BLaER1 (cell line): ENCODE measurements around the gene CARS2.
"Not testable (repeated sequence)": the region's sequence is repeated elsewhere in the genome, so short reads cannot be mapped to it uniquely, and the experiment has no call there.

Experiments
- H3K27ac ChIP-seq: shearing (Covaris generic); formaldehyde crosslinking; 2 replicates; pipeline ENCODE4 v1.8.1; 2022
- H3K27me3 ChIP-seq: shearing (Covaris generic); formaldehyde crosslinking; 2 replicates; pipeline ENCODE4 v1.8.1; 2022
- H3K36me3 ChIP-seq: shearing (Covaris generic); formaldehyde crosslinking; 2 replicates; pipeline ENCODE4 v1.8.1; 2022
- H3K4me1 ChIP-seq: shearing (Covaris generic); formaldehyde crosslinking; 2 replicates; pipeline ENCODE4 v1.8.1; 2022
- H3K4me2 ChIP-seq: shearing (Covaris generic); formaldehyde crosslinking; 2 replicates; pipeline ENCODE4 v1.8.1; 2022
- H3K4me3 ChIP-seq: shearing (Covaris generic); formaldehyde crosslinking; 2 replicates; pipeline ENCODE4 v1.8.1; 2022
- H3K9ac ChIP-seq: shearing (Covaris generic); formaldehyde crosslinking; 2 replicates; pipeline ENCODE4 v1.8.1; 2022
- H3K9me3 ChIP-seq: shearing (Covaris generic); formaldehyde crosslinking; 2 replicates; pipeline ENCODE4 v1.8.1; 2022
- H4K20me1 ChIP-seq: shearing (Covaris generic); formaldehyde crosslinking; 2 replicates; pipeline ENCODE4 v1.8.1; 2022
- Cebpa-rat ChIP-seq: shearing (Covaris generic); IDR thresholded peaks from 2 replicates; pipeline ENCODE4 v1.8.1; 2022

Gene CARS2

DNA sequence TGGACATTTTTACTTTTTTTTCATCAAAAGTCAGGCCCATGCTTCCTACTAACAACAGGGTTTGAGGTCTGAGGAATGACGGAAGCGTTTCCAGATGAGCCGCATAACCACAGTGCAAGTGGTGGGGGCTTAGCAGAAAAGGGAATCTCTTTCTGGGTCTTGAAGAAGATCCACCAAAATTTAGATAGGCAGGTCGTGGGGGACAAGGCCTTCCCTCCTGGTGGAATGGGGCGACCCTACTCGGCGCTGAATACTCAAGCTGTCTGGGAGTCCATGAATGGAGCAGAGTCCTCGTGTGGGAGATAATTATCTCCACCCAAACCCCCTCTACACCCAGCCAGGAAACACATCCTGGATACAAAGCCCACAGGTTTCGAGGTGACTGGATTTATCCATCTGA is 36.9 kb downstream of the CARS2 start:
- H4K20me1 ChIP-seq = no peaks in the 10 kb centered on the region
- no peak overlapping the region for H3K4me2 ChIP-seq
- H3K9ac ChIP-seq = no peak overlapping the region
- TF ChIP-seq Cebpa-rat = no peak
- no peak overlapping the region for H3K27ac ChIP-seq
- no peaks in the 10 kb centered on the region for H3K4me1 ChIP-seq
- no peaks in the 10 kb centered on the region for H3K27me3 ChIP-seq
- H3K36me3 ChIP-seq = peaks cover 76% of the 10 kb centered on the region
- no peak overlapping the region for H3K4me3 ChIP-seq
- H3K9me3 ChIP-seq = peaks cover under 1% of the 10 kb centered on the region; the same call in 1 of the 2 replicates

GRCh38 chr13:110666255-110666533 is 39.7 kb downstream of the CARS2 start:
- H4K20me1 ChIP-seq = no peaks in the 10 kb centered on the region
- H3K9ac ChIP-seq = no peak overlapping the region
- no peak overlapping the region for H3K4me3 ChIP-seq
- no peaks in the 10 kb centered on the region for H3K4me1 ChIP-seq
- H3K27ac ChIP-seq = no peak overlapping the region
- H3K4me2 ChIP-seq = no peak overlapping the region
- H3K27me3 ChIP-seq = no peaks in the 10 kb centered on the region
- H3K36me3 ChIP-seq = peaks cover 99% of the 10 kb centered on the region
- peaks cover 20% of the 10 kb centered on the region for H3K9me3 ChIP-seq
- TF ChIP-seq Cebpa-rat = no peak

GRCh38 chr13:110665491-110666254 is 40.2 kb downstream of the CARS2 start:
- Histone ChIP-seq H3K27me3 (no peaks in the 10 kb centered on the region), H4K20me1 (no peaks in the 10 kb centered on the region), H3K27ac (no peak overlapping the region), H3K9ac (no peak overlapping the region), H3K9me3 (peaks cover 26% of the 10 kb centered on the region), H3K4me2 (no peak overlapping the region), H3K36me3 (peaks cover 99% of the 10 kb centered on the region), H3K4me1 (no peaks in the 10 kb centered on the region), H3K4me3 (no peak overlapping the region)
- TF ChIP-seq Cebpa-rat = no peak

DNA sequence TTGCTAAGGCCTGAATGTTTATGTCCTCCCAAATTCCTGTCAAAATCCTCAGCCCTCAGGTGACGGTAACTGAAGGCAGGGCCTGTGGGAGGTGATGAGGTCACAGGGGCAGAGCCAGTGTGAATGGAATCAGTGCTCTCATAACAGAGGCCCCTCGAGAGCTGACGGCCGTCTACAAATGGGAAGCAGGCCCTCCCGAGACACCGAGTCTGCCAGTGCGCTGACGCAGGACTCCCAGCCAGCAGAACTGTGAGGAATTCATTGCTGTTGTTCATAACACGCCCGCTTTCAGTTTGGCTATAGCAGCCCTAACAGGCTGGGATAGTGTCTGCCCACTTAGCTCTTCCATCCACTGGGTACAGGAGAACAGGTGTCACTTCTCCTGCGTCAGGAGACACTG is 41.2 kb downstream of the CARS2 start:
- Histone ChIP-seq H4K20me1 (no peaks in the 10 kb centered on the region), H3K4me1 (no peaks in the 10 kb centered on the region), H3K9me3 (peaks cover 36% of the 10 kb centered on the region), H3K27me3 (no peaks in the 10 kb centered on the region), H3K4me3 (no peak overlapping the region), H3K36me3 (peaks cover 99% of the 10 kb centered on the region), H3K9ac (no peak overlapping the region), H3K27ac (no peak overlapping the region), H3K4me2 (no peak overlapping the region)
- no peak for TF ChIP-seq Cebpa-rat

- H4K20me1 ChIP-seq = no peaks in the 10 kb centered on the region
- H3K9ac ChIP-seq = no peak overlapping the region
- H3K27ac ChIP-seq = no peak overlapping the region
- H3K4me1 ChIP-seq = no peaks in the 10 kb centered on the region
- peaks cover 99% of the 10 kb centered on the region for H3K36me3 ChIP-seq
- H3K9me3 ChIP-seq = peaks cover 41% of the 10 kb centered on the region
- no peak overlapping the region for H3K4me2 ChIP-seq
- no peak for TF ChIP-seq Cebpa-rat
- H3K27me3 ChIP-seq = no peaks in the 10 kb centered on the region
- H3K4me3 ChIP-seq = no peak overlapping the region
Measured at GRCh38 chr13:110664041-110664440, 41.9 kb downstream of the CARS2 start.

DNA sequence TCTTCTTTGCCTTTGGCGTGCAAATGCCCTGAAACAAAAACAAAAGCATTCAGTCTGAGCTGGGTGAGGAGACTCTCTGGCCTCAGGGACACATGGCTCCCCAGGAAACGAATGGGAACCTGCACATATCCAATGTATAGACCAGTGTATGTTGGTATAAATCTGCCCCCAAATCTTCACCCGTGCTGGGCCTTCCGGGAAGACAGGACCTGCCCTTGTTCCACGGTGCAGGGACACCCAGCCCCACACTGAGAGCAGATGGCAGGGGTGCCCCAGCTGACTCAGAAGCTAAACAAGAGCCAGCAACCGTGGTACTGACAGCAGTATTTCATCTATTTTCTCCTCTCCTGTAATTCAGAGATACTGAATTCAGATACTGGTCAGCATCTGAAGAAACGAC is 42.4 kb downstream of the CARS2 start:
- peaks cover 3% of the 10 kb centered on the region for H3K4me1 ChIP-seq
- no peak for TF ChIP-seq Cebpa-rat
- H3K27ac ChIP-seq = no peak overlapping the region
- H3K36me3 ChIP-seq = peaks cover 99% of the 10 kb centered on the region
- no peak overlapping the region for H3K4me2 ChIP-seq
- no peak overlapping the region for H3K4me3 ChIP-seq
- no peaks in the 10 kb centered on the region for H4K20me1 ChIP-seq
- H3K27me3 ChIP-seq = no peaks in the 10 kb centered on the region
- H3K9me3 ChIP-seq = peaks cover 42% of the 10 kb centered on the region
- H3K9ac ChIP-seq = no peak overlapping the region

DNA sequence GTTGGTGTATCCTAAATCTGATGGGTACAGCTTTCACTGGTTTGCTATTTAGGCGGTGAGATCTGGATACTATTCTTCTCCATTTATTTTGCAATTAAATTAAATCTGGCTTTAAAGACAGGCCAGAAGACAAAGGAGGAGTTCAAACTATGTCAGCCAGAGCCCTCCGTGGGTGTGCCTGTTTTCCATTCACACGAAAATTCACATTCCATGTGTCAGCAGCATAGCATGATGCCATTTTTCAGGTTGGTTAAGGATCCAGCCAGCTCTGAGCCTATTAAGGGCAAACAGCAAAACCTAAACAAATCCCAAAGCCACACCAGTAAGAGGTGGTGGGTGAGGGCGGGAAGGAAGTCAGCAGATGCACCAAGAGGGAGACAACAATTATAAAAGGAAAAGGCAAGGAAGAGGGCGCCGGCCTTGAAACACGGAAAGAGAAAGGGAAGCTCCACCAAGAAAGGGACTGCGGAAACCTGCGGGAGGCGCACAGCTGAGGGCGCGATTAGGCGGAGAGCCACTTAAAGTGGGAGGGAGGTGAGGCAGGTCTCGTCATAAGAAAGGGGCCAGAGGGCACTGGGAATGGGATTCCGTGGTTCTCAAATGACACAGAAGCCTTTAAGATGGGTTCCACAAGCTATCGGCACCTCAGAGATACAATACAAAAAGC is 43.0 kb downstream of the CARS2 start:
- H3K36me3 ChIP-seq = peaks cover 96% of the 10 kb centered on the region
- no peak overlapping the region for H3K27ac ChIP-seq
- H3K4me1 ChIP-seq = peaks cover 9% of the 10 kb centered on the region
- no peak for TF ChIP-seq Cebpa-rat
- no peak overlapping the region for H3K4me2 ChIP-seq
- no peak overlapping the region for H3K4me3 ChIP-seq
- H4K20me1 ChIP-seq = no peaks in the 10 kb centered on the region
- no peaks in the 10 kb centered on the region for H3K27me3 ChIP-seq
- no peak overlapping the region for H3K9ac ChIP-seq
- H3K9me3 ChIP-seq = peaks cover 42% of the 10 kb centered on the region

GRCh38 chr13:110662091-110662490 is 43.8 kb downstream of the CARS2 start:
- Histone ChIP-seq H3K27me3 (no peaks in the 10 kb centered on the region), H3K9me3 (peaks cover 42% of the 10 kb centered on the region), H3K27ac (no peak overlapping the region), H4K20me1 (no peaks in the 10 kb centered on the region), H3K9ac (no peak overlapping the region), H3K36me3 (peaks cover 96% of the 10 kb centered on the region), H3K4me2 (no peak overlapping the region), H3K4me1 (peaks cover 9% of the 10 kb centered on the region), H3K4me3 (no peak overlapping the region)
- no peak for TF ChIP-seq Cebpa-rat

- Histone ChIP-seq H4K20me1 (no peaks in the 10 kb centered on the region), H3K4me1 (peaks cover 9% of the 10 kb centered on the region), H3K36me3 (peaks cover 91% of the 10 kb centered on the region), H3K27me3 (no peaks in the 10 kb centered on the region), H3K27ac (no peak overlapping the region), H3K9me3 (peaks cover 42% of the 10 kb centered on the region), H3K9ac (no peak overlapping the region), H3K4me2 (no peak overlapping the region), H3K4me3 (no peak overlapping the region)
- TF ChIP-seq Cebpa-rat = no peak
Measured at GRCh38 chr13:110661256-110661655, 44.7 kb downstream of the CARS2 start.

- H3K4me2 ChIP-seq, H3K27ac ChIP-seq, H3K4me3 ChIP-seq, H3K27me3 ChIP-seq, H3K9ac ChIP-seq, H4K20me1 ChIP-seq, H3K4me1 ChIP-seq: not testable (repeated sequence)
- Histone ChIP-seq H3K9me3 (peaks cover 42% of the 10 kb centered on the region), H3K36me3 (peaks cover 86% of the 10 kb centered on the region)
Measured at GRCh38 chr13:110658218-110658911, 47.6 kb downstream of the CARS2 start.
